Activated naive CD4-positive, alpha-beta T cell treated with anti-CD3 and anti-CD28 coated beads, Interleukin-2, amount 10 ng/mL, durations not matched to agents 7 days and 5 days (primary cell): Measurements from ENCODE around the gene PPARA.

Source experiments
- CTCF ChIA-PET: fragments of 350-600 bp; sonication (Branson Sonifier 250); formaldehyde crosslinking; loops from one replicate; lab custom pipeline; 2021; ENCODE audit warnings: antibody characterized with exemption; lab: Charles Lee
- DNase-seq: peaks from one replicate; pipeline ENCODE4 v3.0.0-alpha.2; 2020
- H3K27ac Mint-ChIP-seq: one replicate; pipeline ENCODE4 v1.8.0; 2021; ENCODE audit warnings: mild to moderate bottlenecking, moderate library complexity, mixed read lengths
- H3K27me3 Mint-ChIP-seq: one replicate; pipeline ENCODE4 v1.8.0; 2021; ENCODE audit warnings: mild to moderate bottlenecking, mixed read lengths
- H3K36me3 Mint-ChIP-seq: one replicate; pipeline ENCODE4 v1.8.0; 2021; ENCODE audit warnings: mixed read lengths
- H3K4me1 Mint-ChIP-seq: one replicate; pipeline ENCODE4 v1.8.0; 2021; ENCODE audit warnings: mixed read lengths
- H3K4me3 Mint-ChIP-seq: one replicate; pipeline ENCODE4 v1.8.0; 2021; ENCODE audit warnings: mild to moderate bottlenecking, moderate library complexity, mixed read lengths
- H3K9me3 Mint-ChIP-seq: one replicate; pipeline ENCODE4 v1.8.0; 2021; ENCODE audit warnings: mixed read lengths

PPARA gene

GRCh38 chr22:46109474-46110003, 40.8 kb upstream of the PPARA start:
- CTCF ChIA-PET: interaction anchor here (1.0 kb wide), 1 partner anchor 104 kb away, joined by 6 read pairs; no protein-coding TSS in a partner anchor
- Mint-ChIP-seq H3K27ac (no peak overlapping the region), H3K4me1 (no peaks in the 10 kb centered on the region), H3K27me3 (no peaks in the 10 kb centered on the region), H3K36me3 (no peaks in the 10 kb centered on the region), H3K9me3 (no peaks in the 10 kb centered on the region), H3K4me3 (no peak overlapping the region)
- no peak for DNase-seq

DNA sequence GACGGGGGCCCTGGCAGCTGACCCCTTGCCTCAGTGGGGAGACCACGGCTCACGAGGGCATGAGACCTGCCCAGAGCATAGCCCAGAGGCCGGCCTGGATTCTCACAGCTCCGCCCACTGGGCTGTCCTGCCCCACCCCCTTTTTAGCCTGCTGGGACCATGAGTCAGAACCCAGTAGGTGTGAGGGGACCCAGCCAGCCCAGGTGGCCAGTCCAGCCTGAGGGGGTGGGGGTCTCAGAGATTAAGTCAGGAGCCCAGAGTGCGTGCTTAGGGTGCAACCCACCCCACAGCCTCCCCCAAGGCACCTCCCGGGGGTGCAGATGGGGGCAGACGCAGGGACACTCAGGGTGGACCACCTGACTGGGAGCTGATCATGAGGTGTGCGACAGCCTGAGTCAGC, 40.1 kb upstream of the PPARA start:
- no peak for DNase-seq
- H3K27ac Mint-ChIP-seq: no peak overlapping the region

GRCh38 chr22:46111645-46112306, 38.5 kb upstream of the PPARA start:
- Mint-ChIP-seq H3K36me3 (no peaks in the 10 kb centered on the region), H3K4me1 (no peaks in the 10 kb centered on the region), H3K9me3 (no peaks in the 10 kb centered on the region), H3K27me3 (no peaks in the 10 kb centered on the region), H3K4me3 (no peak overlapping the region), H3K27ac (no peak overlapping the region)
- no peak for DNase-seq
- CTCF ChIA-PET: interaction anchor here (0.7 kb wide), 1 partner anchor 99 kb away, joined by 3 read pairs; no protein-coding TSS in a partner anchor

More for the DNA sequence above, 40.1 kb upstream of the PPARA start:
- H3K4me3 Mint-ChIP-seq: no peak overlapping the region
- CTCF ChIA-PET: interaction anchor here (1.0 kb wide), 1 partner anchor 104 kb away, joined by 6 read pairs; no protein-coding TSS in a partner anchor
- H3K27me3 Mint-ChIP-seq: no peaks in the 10 kb centered on the region
- no peaks in the 10 kb centered on the region for H3K36me3 Mint-ChIP-seq
- H3K9me3 Mint-ChIP-seq: no peaks in the 10 kb centered on the region
- H3K4me1 Mint-ChIP-seq: no peaks in the 10 kb centered on the region

- no peak for DNase-seq
- no peaks in the 10 kb centered on the region for H3K27me3 Mint-ChIP-seq
- H3K9me3 Mint-ChIP-seq: no peaks in the 10 kb centered on the region
- no peaks in the 10 kb centered on the region for H3K4me1 Mint-ChIP-seq
- CTCF ChIA-PET: interaction anchor here (13.6 kb wide), 1 partner anchor 102 kb away, joined by 257 read pairs; no protein-coding TSS in a partner anchor
- H3K4me3 Mint-ChIP-seq: no peak overlapping the region
- H3K27ac Mint-ChIP-seq: no peak overlapping the region
- no peaks in the 10 kb centered on the region for H3K36me3 Mint-ChIP-seq
Measured at GRCh38 chr22:46112405-46112804, 37.9 kb upstream of the PPARA start.

DNA sequence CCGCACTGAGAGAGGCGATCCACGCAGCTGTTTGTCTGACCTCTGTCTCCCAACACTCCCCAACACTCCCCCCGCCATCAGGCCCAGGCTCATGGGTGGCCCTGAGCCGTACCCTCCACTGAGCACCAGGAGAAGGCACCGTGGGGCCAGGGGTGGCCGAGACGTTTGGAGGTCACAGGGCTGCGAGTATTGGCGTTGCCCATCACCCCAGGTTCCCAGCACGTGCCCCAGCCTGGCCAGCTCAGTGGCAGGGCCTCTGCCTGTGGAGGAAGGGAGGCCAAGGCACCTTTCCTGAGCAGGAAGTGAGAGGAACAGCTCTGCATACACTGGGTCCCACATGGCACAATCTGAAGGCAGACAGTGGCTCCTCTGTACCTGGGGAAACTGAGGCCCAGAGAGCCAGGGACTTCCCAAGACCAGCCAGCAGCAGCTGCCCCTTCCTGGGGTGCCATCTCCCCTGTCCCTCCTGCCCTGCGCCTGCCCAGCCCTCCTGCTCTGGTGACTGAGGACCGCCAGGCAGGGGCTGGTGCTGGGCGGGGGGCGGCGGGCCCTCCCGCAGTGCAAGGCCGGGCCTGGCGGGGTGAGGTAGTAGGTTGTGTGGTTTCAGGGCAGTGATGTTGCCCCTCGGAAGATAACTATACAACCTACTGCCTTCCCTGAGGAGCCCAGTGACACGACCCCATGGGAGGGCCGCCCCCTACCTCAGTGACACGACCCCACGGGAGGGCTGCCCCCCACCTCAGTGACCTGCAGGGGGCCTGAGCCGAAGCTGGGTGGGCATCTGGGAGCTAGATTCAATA, 37.0 kb upstream of the PPARA start:
- Mint-ChIP-seq H3K4me3 (no peak overlapping the region), H3K4me1 (peaks cover 1% of the 10 kb centered on the region), H3K9me3 (no peaks in the 10 kb centered on the region), H3K27ac (no peak overlapping the region), H3K36me3 (no peaks in the 10 kb centered on the region), H3K27me3 (no peaks in the 10 kb centered on the region)
- DNase-seq: no peak
- CTCF ChIA-PET: interaction anchor here (0.7 to 13.6 kb wide), 3 partner anchors 103 to 270 kb away, joined by 3 to 257 read pairs (median 3); no protein-coding TSS in a partner anchor

- Mint-ChIP-seq H3K27ac (no peak overlapping the region), H3K9me3 (no peaks in the 10 kb centered on the region), H3K4me1 (peaks cover 7% of the 10 kb centered on the region), H3K27me3 (no peaks in the 10 kb centered on the region), H3K4me3 (no peak overlapping the region), H3K36me3 (no peaks in the 10 kb centered on the region)
- no peak for DNase-seq
- CTCF ChIA-PET: interaction anchor here (0.7 to 13.6 kb wide), 2 partner anchors 104 to 270 kb away, joined by 3 to 257 read pairs; no protein-coding TSS in a partner anchor
Measured at GRCh38 chr22:46113910-46114517, 36.3 kb upstream of the PPARA start.

DNA sequence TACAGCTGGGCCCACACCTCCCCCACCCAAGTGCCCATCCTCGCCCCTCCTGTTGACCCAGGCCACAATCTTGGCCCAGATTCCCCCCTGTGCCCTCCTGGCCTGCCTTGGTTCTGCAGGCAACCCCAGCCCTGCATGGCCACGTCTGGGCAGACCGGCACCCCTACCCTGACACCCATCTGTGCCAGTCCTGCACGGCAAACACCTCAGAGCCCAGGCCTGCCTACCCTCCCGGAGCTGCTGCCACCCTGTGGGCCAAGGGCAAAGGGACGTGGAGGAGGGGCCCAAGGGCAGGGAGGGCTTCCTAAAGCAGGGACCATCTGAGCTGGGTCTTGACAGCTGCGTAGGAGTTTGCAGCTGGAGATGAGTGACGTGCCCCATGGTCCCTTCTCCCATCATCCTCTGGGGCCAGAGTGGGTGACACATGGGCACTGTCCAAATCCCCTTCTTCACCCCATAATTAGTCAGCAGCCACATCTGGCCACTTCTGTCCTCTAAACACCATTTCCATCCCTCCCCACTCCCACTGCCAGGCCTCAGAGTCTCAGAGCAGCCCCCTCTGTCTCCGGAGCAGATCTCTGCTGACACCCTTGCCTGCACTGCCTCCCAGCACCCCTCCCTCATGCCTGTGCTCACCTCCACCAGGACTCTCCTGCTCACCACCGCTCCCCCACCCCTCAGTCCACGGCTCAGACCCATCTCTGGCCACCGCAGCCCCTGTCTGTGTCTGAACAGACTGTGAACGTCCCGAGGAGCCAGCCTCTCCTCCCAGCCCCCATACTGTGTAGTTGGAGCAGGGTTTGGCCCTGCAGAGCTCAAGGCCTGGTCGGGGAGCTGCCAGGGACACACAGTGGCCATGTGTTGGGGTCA, 35.6 kb upstream of the PPARA start:
- no peaks in the 10 kb centered on the region for H3K27me3 Mint-ChIP-seq
- no peaks in the 10 kb centered on the region for H3K36me3 Mint-ChIP-seq
- no peak overlapping the region for H3K4me3 Mint-ChIP-seq
- no peaks in the 10 kb centered on the region for H3K9me3 Mint-ChIP-seq
- DNase-seq: no peak
- CTCF ChIA-PET: interaction anchor here (0.9 to 13.6 kb wide), 4 partner anchors 16 to 119 kb away, joined by 3 to 257 read pairs (median 32); no protein-coding TSS in a partner anchor
- H3K27ac Mint-ChIP-seq: no peak overlapping the region
- peaks cover 9% of the 10 kb centered on the region for H3K4me1 Mint-ChIP-seq

DNA sequence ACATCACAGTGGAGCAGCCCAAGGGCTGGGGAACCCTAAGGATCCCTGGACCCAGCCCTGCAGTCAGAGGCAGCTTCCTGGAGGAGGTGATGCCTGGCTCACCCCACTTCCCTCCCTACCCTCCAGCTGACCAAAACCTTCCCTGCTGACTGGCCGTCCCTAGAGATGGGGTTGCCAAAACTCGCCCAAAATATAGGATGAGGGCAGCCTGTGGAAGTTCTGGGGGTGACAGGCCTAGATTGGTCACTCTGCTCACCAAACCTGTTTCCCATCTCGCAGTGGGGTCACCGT, 35.0 kb upstream of the PPARA start:
- H3K4me3 Mint-ChIP-seq: no peak overlapping the region
- CTCF ChIA-PET: interaction anchor here (0.9 to 13.6 kb wide), 4 partner anchors 17 to 120 kb away, joined by 3 to 257 read pairs (median 32); no protein-coding TSS in a partner anchor
- H3K9me3 Mint-ChIP-seq: no peaks in the 10 kb centered on the region
- H3K27ac Mint-ChIP-seq: no peak overlapping the region
- H3K4me1 Mint-ChIP-seq: peaks cover 9% of the 10 kb centered on the region
- DNase-seq: no peak
- H3K27me3 Mint-ChIP-seq: no peaks in the 10 kb centered on the region
- H3K36me3 Mint-ChIP-seq: no peaks in the 10 kb centered on the region

- CTCF ChIA-PET: interaction anchor here (0.9 to 13.6 kb wide), 7 partner anchors 17 to 124 kb away, joined by 3 to 257 read pairs (median 7); no protein-coding TSS in a partner anchor
- Mint-ChIP-seq H3K9me3 (no peaks in the 10 kb centered on the region), H3K27me3 (no peaks in the 10 kb centered on the region), H3K4me1 (peaks cover 9% of the 10 kb centered on the region), H3K36me3 (no peaks in the 10 kb centered on the region), H3K4me3 (no peak overlapping the region), H3K27ac (peak overlapping the region; percentile 55)
- no peak for DNase-seq
Measured at GRCh38 chr22:46115755-46116490, 34.4 kb upstream of the PPARA start.

DNA sequence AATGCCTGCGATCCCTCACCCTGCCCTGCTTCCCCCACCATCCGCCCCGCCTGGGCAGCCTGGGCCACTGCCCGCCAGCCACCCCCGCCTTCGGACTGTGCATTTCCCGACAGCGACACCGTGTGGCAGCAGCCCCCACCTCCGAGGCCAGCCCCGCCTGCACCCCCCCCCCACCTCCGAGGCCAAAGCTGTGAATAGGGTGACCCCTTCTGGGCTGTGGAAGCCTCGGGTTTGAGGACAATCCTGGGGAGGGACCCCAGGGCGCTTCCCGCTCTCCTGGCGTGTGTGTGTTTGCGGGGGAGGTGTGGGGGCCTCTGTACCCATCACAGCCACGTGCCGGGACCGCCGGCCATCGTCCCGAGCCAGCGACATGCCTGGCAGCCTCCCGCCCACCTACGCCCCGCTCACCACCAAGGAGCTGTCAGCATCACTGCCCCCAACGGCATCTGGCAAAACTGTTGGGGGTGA, 33.8 kb upstream of the PPARA start:
- peak; percentile 92 for DNase-seq
- H3K4me1 Mint-ChIP-seq: peaks cover 9% of the 10 kb centered on the region
- no peaks in the 10 kb centered on the region for H3K36me3 Mint-ChIP-seq
- CTCF ChIA-PET: interaction anchor here (0.8 to 13.6 kb wide), 15 partner anchors 12 to 175 kb away, joined by 3 to 257 read pairs (median 4); no protein-coding TSS in a partner anchor
- H3K9me3 Mint-ChIP-seq: no peaks in the 10 kb centered on the region
- no peaks in the 10 kb centered on the region for H3K27me3 Mint-ChIP-seq
- peak overlapping the region; percentile 62 for H3K27ac Mint-ChIP-seq
- no peak overlapping the region for H3K4me3 Mint-ChIP-seq

GRCh38 chr22:46117206-46118199, 32.8 kb upstream of the PPARA start:
- DNase-seq: no peak
- Mint-ChIP-seq H3K9me3 (no peaks in the 10 kb centered on the region), H3K36me3 (no peaks in the 10 kb centered on the region), H3K4me1 (peaks cover 9% of the 10 kb centered on the region), H3K27me3 (no peaks in the 10 kb centered on the region), H3K4me3 (no peak overlapping the region), H3K27ac (peak overlapping the region; percentile 11)
- CTCF ChIA-PET: interaction anchor here (0.6 to 13.6 kb wide), 16 partner anchors 11 to 185 kb away, joined by 3 to 257 read pairs (median 4); no protein-coding TSS in a partner anchor
